ENCODE measurements around the gene NAPG. TPM values are rescaled to one million over a fixed set of nuclear protein-coding genes. Genes with fewer than 3 reads are reported as not detected.

The NAPG gene
- total RNA-seq, 2 donors from 2014 or later = 31.2 to 37.9 TPM

- Mint-ChIP-seq H3K36me3 (ENCODE audit: low read depth) (peaks cover 2% of the 10 kb centered on the region), H3K4me3 (no peak overlapping the region), H3K27me3 (peaks cover 52% of the 10 kb centered on the region), H3K27ac (no peak overlapping the region), H3K4me1 (peaks cover 19% of the 10 kb centered on the region)
- ATAC-seq (peak; percentile 94), DNase-seq (peak in 2 of 3 donors; percentile 37 to 39)
- H3K9me3 ChIP-seq (ENCODE audit: control insufficient read depth, low read length, poor library complexity, severe bottlenecking) = no peaks in the 10 kb centered on the region
Measured at GRCh38 chr18:10519999-10520935, 5.6 kb upstream of the NAPG start.

GRCh38 chr18:10521566-10521965 lies 4.3 kb upstream of the NAPG start:
- H3K27me3 Mint-ChIP-seq = peaks cover 39% of the 10 kb centered on the region
- no peak for ATAC-seq
- no peak for DNase-seq
- no peak overlapping the region for H3K27ac Mint-ChIP-seq
- H3K4me3 Mint-ChIP-seq = no peak overlapping the region
- peaks cover 4% of the 10 kb centered on the region for H3K36me3 Mint-ChIP-seq (ENCODE audit: low read depth)
- no peaks in the 10 kb centered on the region for H3K9me3 ChIP-seq (ENCODE audit: control insufficient read depth, low read length, poor library complexity, severe bottlenecking)
- H3K4me1 Mint-ChIP-seq = peaks cover 27% of the 10 kb centered on the region

DNA sequence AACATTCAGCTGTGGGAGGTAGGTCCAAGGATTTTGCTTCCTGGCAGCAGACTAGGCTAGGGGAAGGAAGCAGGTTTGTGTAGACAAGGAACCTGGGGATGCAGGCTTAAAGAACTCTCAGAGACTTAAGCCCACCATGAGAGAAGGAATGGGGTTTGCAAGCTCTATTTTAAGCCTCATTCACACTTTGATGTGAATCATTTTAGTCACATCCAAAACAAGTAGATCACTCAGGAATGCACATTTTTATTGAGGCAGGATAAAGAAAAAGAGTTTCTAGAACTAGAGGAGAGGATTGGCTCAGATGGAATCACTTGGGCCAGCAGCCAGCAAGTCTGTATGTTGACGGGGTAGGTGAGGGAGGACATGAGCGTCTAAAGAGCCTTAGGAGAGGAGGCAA lies 3.3 kb upstream of the NAPG start:
- no peaks in the 10 kb centered on the region for H3K9me3 ChIP-seq (ENCODE audit: control insufficient read depth, low read length, poor library complexity, severe bottlenecking)
- DNase-seq = no peak
- Mint-ChIP-seq H3K36me3 (ENCODE audit: low read depth) (peaks cover 2% of the 10 kb centered on the region), H3K4me1 (peaks cover 34% of the 10 kb centered on the region), H3K27ac (no peak overlapping the region), H3K27me3 (peaks cover 30% of the 10 kb centered on the region), H3K4me3 (no peak overlapping the region)
- ATAC-seq = no peak

DNA sequence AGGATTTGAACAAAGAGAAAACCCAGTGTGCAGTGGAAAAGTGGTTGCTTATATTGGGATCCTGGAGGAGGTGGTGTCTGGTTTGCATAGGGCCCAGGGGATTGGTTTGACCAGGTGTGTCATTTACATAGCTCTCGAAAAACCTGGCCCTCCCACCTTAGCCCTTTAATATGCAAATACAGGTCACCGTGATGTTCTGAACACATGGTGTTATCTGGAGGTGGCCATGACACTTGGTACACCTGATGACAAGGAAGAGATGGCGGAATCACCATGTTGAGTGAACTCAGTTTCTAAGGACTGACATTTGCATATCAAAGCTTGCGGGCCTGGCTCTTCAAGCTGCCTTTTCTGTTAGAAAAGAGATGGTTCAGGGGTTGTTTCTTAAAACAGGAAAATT lies 2.3 kb upstream of the NAPG start:
- peaks cover 22% of the 10 kb centered on the region for H3K27me3 Mint-ChIP-seq
- H3K36me3 Mint-ChIP-seq (ENCODE audit: low read depth) = peaks cover 2% of the 10 kb centered on the region
- H3K27ac Mint-ChIP-seq = no peak overlapping the region
- no peak for DNase-seq
- no peak for ATAC-seq
- peaks cover 40% of the 10 kb centered on the region for H3K4me1 Mint-ChIP-seq
- H3K9me3 ChIP-seq (ENCODE audit: control insufficient read depth, low read length, poor library complexity, severe bottlenecking) = no peaks in the 10 kb centered on the region
- H3K4me3 Mint-ChIP-seq = no peak overlapping the region

DNA sequence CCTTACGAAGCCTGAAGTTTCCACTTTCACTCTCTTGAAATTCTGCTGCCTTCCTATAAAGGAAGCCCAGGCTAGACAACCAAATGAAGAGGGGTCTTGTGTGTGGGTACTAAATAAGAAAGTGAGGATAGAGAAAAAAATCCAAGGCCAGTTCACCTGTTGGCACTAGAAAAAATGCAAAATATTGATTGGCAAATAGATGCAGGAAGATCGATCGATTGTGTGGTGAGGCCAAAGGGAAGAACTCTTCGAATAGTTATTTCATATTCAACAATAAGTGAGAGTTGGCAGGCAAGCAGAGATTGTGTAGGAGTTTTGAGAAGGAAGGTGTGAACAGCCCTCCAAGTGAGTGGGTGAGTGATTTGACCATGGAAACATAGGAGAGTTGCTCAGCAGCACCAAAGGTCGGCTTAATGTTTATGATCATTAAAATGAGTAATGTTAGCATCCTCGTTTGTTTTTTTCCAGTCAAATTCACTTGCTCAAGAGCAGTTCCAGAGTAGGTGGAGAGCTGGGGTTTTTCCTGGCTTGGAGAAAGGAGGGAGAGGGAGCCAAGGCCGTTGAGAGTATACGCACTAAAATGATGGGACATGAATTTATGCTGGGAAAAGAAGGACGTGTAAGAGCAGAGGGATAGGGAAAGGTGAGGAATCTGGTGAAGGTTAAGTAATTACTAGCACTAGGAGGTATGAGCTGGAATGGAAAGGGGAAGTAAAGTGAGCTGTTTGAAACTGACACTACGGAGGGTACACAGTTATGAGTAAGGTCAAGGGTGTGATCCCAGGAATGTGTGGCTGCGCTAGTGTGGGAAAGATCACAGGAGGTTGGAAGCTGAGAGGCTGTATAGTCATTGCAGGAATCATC lies 1.1 kb upstream of the NAPG start:
- no peaks in the 10 kb centered on the region for H3K9me3 ChIP-seq (ENCODE audit: control insufficient read depth, low read length, poor library complexity, severe bottlenecking)
- Mint-ChIP-seq H3K27me3 (peaks cover 10% of the 10 kb centered on the region), H3K4me3 (peak overlapping the region; percentile 98), H3K36me3 (ENCODE audit: low read depth) (peaks cover 2% of the 10 kb centered on the region), H3K4me1 (peaks cover 42% of the 10 kb centered on the region), H3K27ac (peak overlapping the region; percentile 94)
- ATAC-seq (no peak), DNase-seq (no peak)

- H3K36me3 Mint-ChIP-seq (ENCODE audit: low read depth) = peaks cover 2% of the 10 kb centered on the region
- H3K4me3 Mint-ChIP-seq = peak overlapping the region; percentile 98
- peaks cover 6% of the 10 kb centered on the region for H3K27me3 Mint-ChIP-seq
- ATAC-seq = no peak
- no peak for DNase-seq
- no peaks in the 10 kb centered on the region for H3K9me3 ChIP-seq (ENCODE audit: control insufficient read depth, low read length, poor library complexity, severe bottlenecking)
- peak overlapping the region; percentile 94 for H3K27ac Mint-ChIP-seq
- H3K4me1 Mint-ChIP-seq = peaks cover 44% of the 10 kb centered on the region
Measured at GRCh38 chr18:10525371-10525691, 496 bp upstream of the NAPG start.

DNA sequence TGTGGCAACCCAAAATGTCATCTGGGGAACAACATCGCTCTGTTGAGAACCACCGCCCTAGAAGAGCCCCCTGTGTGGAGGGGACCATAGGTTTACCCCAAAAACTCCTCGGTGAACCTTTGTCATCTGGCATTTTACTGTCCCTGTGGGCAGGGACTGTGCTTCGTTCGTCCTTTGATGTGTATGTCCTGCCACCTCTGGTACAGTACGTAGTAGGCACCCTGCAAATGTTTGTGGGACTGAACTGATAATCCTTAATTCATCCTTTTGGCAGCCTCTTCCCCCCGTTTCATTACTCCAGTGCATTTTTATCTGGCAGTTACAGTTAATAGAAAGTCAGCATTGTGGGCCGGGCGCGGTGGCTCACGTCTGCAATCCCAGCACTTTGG lies 728 bp downstream of the NAPG start:
- H3K36me3 Mint-ChIP-seq (ENCODE audit: low read depth) = peaks cover 2% of the 10 kb centered on the region
- ATAC-seq (no peak), DNase-seq (no peak)
- H3K4me3 Mint-ChIP-seq = peak overlapping the region; percentile 98
- peaks cover 48% of the 10 kb centered on the region for H3K4me1 Mint-ChIP-seq
- H3K27me3 Mint-ChIP-seq = peaks cover 4% of the 10 kb centered on the region
- no peaks in the 10 kb centered on the region for H3K9me3 ChIP-seq (ENCODE audit: control insufficient read depth, low read length, poor library complexity, severe bottlenecking)
- peak overlapping the region; percentile 94 for H3K27ac Mint-ChIP-seq

DNA sequence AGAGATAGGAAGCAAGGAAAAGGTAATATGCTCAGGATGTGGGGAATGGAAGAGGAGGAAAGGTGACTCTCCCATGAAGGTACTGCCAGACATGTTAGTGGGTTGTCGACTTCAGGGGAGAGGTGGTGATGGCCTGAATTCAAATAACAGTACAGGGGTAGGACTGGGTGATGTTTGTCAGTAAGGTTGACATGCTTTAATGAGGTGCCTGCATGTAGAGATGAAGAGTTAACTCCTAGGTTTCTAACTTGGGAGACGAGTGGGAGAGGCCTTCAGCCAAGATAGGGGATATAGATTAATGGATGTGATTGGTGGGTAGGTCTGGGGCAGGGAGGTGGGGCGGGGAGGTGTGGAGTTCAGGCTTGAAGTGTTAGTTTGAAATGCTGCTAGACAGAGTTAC lies 2.6 kb downstream of the NAPG start:
- no peak for DNase-seq
- Mint-ChIP-seq H3K36me3 (ENCODE audit: low read depth) (peaks cover 2% of the 10 kb centered on the region), H3K4me1 (peaks cover 45% of the 10 kb centered on the region), H3K4me3 (peak overlapping the region; percentile 67), H3K27me3 (no peaks in the 10 kb centered on the region), H3K27ac (peak overlapping the region; percentile 61)
- no peaks in the 10 kb centered on the region for H3K9me3 ChIP-seq (ENCODE audit: control insufficient read depth, low read length, poor library complexity, severe bottlenecking)
- ATAC-seq = no peak

- H3K4me3 Mint-ChIP-seq = no peak overlapping the region
- peaks cover 2% of the 10 kb centered on the region for H3K36me3 Mint-ChIP-seq (ENCODE audit: low read depth)
- no peaks in the 10 kb centered on the region for H3K27me3 Mint-ChIP-seq
- H3K9me3 ChIP-seq (ENCODE audit: control insufficient read depth, low read length, poor library complexity, severe bottlenecking) = no peaks in the 10 kb centered on the region
- H3K4me1 Mint-ChIP-seq = peaks cover 38% of the 10 kb centered on the region
- no peak for DNase-seq
- H3K27ac Mint-ChIP-seq = peak overlapping the region; percentile 76
- no peak for ATAC-seq
Measured at GRCh38 chr18:10530002-10530401, 4.2 kb downstream of the NAPG start.

- Mint-ChIP-seq H3K36me3 (ENCODE audit: low read depth) (peaks cover 1% of the 10 kb centered on the region), H3K4me3 (no peak overlapping the region), H3K4me1 (peaks cover 32% of the 10 kb centered on the region), H3K27ac (no peak overlapping the region), H3K27me3 (no peaks in the 10 kb centered on the region)
- ATAC-seq (no peak), DNase-seq (no peak)
- H3K9me3 ChIP-seq (ENCODE audit: control insufficient read depth, low read length, poor library complexity, severe bottlenecking) = no peaks in the 10 kb centered on the region
Measured at GRCh38 chr18:10530852-10531251, 5.0 kb downstream of the NAPG start.

DNA sequence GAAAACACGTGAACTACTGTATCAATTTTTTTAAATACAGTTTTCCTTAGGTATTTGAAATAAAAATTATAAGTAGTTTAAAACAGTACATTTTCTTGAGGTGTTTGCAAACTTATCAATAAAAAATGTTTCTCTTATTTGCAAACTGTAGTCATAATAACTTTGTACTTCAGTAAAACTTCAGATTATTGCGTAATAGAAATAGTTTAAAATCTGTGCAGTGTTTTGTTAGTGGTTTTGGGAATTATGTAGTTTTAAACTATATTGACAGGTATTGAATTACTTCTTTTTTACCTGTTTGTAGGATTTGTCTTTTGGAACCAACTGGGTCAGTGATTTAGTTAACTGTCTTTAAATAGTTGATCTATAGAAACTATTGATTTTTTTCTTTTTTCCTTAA lies 7.3 kb downstream of the NAPG start:
- Mint-ChIP-seq H3K27me3 (no peaks in the 10 kb centered on the region), H3K36me3 (ENCODE audit: low read depth) (no peaks in the 10 kb centered on the region), H3K27ac (no peak overlapping the region), H3K4me3 (no peak overlapping the region), H3K4me1 (peaks cover 23% of the 10 kb centered on the region)
- DNase-seq (no peak), ATAC-seq (no peak)
- no peaks in the 10 kb centered on the region for H3K9me3 ChIP-seq (ENCODE audit: control insufficient read depth, low read length, poor library complexity, severe bottlenecking)

DNA sequence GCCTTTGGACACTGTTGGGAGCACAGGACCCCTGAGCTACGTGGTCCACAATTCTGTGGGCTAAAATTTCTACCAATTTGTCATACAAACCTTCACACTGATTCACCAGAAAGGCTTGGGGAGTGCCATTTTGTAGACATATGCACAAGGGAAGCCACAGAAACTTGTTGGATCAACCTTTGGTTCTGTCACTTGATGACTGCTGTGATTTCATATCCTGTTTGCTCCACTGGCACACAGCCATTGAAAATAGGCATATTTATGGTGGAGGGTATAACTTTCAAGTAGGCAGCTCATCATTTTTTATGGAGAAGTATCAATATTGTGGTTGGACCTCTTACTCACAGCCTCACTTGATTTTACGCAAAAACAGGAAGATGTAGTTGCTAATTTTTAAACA lies 10.5 kb downstream of the NAPG start:
- Mint-ChIP-seq H3K4me1 (peaks cover 8% of the 10 kb centered on the region), H3K4me3 (no peak overlapping the region), H3K27me3 (no peaks in the 10 kb centered on the region), H3K36me3 (ENCODE audit: low read depth) (no peaks in the 10 kb centered on the region), H3K27ac (no peak overlapping the region)
- ATAC-seq = no peak
- H3K9me3 ChIP-seq (ENCODE audit: control insufficient read depth, low read length, poor library complexity, severe bottlenecking) = no peaks in the 10 kb centered on the region
- no peak for DNase-seq

GRCh38 chr18:10537765-10538164 lies 11.9 kb downstream of the NAPG start:
- no peak for ATAC-seq
- peak overlapping the region; percentile 92 for H3K27ac Mint-ChIP-seq
- H3K4me3 Mint-ChIP-seq = no peak overlapping the region
- H3K27me3 Mint-ChIP-seq = no peaks in the 10 kb centered on the region
- peaks cover 8% of the 10 kb centered on the region for H3K4me1 Mint-ChIP-seq
- H3K36me3 Mint-ChIP-seq (ENCODE audit: low read depth) = no peaks in the 10 kb centered on the region
- DNase-seq = no peak
- H3K9me3 ChIP-seq (ENCODE audit: control insufficient read depth, low read length, poor library complexity, severe bottlenecking) = no peaks in the 10 kb centered on the region

Data from T-helper 17 cell (primary cell).